HG03575 (cell line): ENCODE results near the gene ISM2.
"Not testable (repeated sequence)": the region's sequence is repeated elsewhere in the genome, so short reads cannot be mapped to it uniquely, and the experiment has no call there.

ENCODE experiments used
- ATAC-seq: cut with Tn5 transposase; IDR thresholded peaks from one replicate; pipeline ENCODE4 v1.9.1; 2021; ENCODE audit not compliant: unreplicated experiment, insufficient number of reproducible peaks, low FRiP score; ENCODE audit errors: extremely low read depth

Gene ISM2

GRCh38 chr14:77498120-77498979 is at the start of gene ISM2:
Gene ISM2, minus strand, starts transcription at chr14:77498816. Its CDS starts 23 bp downstream, at chr14:77498793.
- no peak for ATAC-seq

GRCh38 chr14:77547512-77548180 is 49.0 kb upstream of the ISM2 start:
- ATAC-seq, result no peak

- not testable (repeated sequence) for ATAC-seq
These were observed 46.6 kb upstream of the ISM2 start for GRCh38 chr14:77545171-77545570.

- no peak for ATAC-seq
These were observed 46.0 kb upstream of the ISM2 start for GRCh38 chr14:77544571-77544970.

- no peak for ATAC-seq
These were observed 45.2 kb upstream of the ISM2 start for GRCh38 chr14:77543637-77544334.

GRCh38 chr14:77543240-77543551 is 44.6 kb upstream of the ISM2 start:
- ATAC-seq, result no peak

- no peak for ATAC-seq
These were observed 44.0 kb upstream of the ISM2 start for GRCh38 chr14:77542421-77543239.

GRCh38 chr14:77541905-77542304 is 43.3 kb upstream of the ISM2 start:
- peak; percentile 84 for ATAC-seq

GRCh38 chr14:77536951-77537350 is 38.3 kb upstream of the ISM2 start:
- not testable (repeated sequence) for ATAC-seq

GRCh38 chr14:77531071-77531470 is 32.5 kb upstream of the ISM2 start:
- ATAC-seq, result no peak

- ATAC-seq, result no peak
These were observed 31.3 kb upstream of the ISM2 start for GRCh38 chr14:77529963-77530362.

- no peak for ATAC-seq
These were observed 30.6 kb upstream of the ISM2 start for GRCh38 chr14:77529213-77529612.

- not testable (repeated sequence) for ATAC-seq
These were observed 30.1 kb upstream of the ISM2 start for GRCh38 chr14:77528701-77529100.

- ATAC-seq, result no peak
These were observed 27.6 kb upstream of the ISM2 start for GRCh38 chr14:77526266-77526665.

GRCh38 chr14:77524536-77524935 is 25.9 kb upstream of the ISM2 start:
- ATAC-seq, result no peak

GRCh38 chr14:77523109-77523508 is 24.5 kb upstream of the ISM2 start:
- no peak for ATAC-seq

GRCh38 chr14:77520555-77520954 is 21.9 kb upstream of the ISM2 start:
- ATAC-seq, result no peak

- ATAC-seq, result no peak
These were observed 17.5 kb upstream of the ISM2 start for GRCh38 chr14:77516126-77516525.

- ATAC-seq, result no peak
These were observed 13.0 kb upstream of the ISM2 start for GRCh38 chr14:77511486-77512162.
